GM18502 (cell line): ENCODE measurements around the gene ADAR.

Experiments
- ATAC-seq: cut with Tn5 transposase; IDR thresholded peaks from one replicate; pipeline ENCODE4 v1.9.1; 2021; ENCODE audit warnings: mild to moderate bottlenecking; ENCODE audit not compliant: unreplicated experiment, poor library complexity

Gene ADAR

DNA sequence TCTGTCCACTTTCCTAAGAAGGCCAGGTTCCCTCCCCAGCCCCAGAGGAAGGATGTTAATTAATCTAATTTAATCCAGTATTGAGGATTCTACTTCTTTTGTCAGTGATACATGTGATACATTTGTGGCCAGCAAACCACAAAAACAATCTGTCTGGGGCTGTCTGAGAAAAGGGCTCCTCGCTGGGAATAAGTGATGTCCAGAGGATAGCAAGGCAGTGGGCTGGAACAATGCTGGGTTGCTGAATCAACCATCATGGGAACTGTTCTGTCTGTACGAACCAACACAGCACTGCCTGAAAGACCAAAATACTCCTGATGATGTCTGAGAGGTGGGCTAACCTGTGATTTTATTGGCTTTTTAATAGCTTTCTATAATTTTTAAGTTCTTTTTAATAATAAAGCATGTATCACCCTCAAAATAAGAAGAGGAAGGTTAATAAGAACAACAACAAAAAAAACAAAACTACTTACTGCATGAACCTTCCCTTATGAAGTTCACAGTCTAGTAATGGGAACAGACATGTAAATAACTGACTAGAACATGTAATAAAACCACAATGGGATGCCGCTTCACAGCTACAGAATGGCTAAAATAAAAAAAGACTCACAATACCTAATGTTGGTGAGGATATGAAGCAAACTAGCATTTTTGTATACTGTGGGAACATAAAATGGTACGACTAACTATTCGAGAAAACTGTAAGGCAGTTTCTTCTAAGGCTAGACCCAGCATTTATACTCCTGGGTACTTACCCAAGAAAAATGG lies 11.4 kb upstream of the ADAR start:
- ATAC-seq: no peak

DNA sequence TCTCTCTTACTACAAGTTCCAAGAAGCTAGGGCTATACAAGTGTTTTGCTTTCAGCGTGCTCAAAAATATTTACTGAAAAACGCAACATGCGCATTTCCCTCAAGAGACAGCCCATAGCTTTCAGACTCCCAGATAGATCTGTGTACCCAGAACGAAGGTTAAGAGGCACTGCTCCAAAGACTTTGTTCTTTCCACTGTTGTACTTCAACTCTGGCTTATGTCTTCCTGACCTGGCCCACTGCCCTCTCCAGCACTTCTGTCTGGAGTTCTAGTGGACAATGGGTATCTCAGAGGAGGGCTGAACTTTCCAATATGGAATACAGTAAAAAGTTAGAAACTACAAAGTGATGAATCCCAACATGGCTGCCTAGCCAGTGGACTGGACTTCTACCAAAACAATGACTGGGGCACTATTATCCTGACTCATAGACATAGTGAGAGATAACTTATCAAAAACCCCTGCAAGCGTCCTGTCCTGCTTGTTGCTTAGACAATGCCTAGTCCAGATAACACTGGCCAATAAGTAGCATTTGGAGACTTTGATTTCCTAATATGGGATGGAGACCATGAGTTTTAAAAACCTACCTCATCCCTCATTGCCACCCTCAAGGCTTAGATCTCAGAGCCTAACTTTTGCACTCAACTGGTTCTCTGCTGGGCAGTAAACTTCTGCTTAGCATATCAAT lies 8.8 kb upstream of the ADAR start:
- ATAC-seq: no peak

- no peak for ATAC-seq
Measured at GRCh38 chr1:154615411-154615810, 7.4 kb upstream of the ADAR start.

GRCh38 chr1:154614901-154615300 lies 6.9 kb upstream of the ADAR start:
- ATAC-seq: no peak

DNA sequence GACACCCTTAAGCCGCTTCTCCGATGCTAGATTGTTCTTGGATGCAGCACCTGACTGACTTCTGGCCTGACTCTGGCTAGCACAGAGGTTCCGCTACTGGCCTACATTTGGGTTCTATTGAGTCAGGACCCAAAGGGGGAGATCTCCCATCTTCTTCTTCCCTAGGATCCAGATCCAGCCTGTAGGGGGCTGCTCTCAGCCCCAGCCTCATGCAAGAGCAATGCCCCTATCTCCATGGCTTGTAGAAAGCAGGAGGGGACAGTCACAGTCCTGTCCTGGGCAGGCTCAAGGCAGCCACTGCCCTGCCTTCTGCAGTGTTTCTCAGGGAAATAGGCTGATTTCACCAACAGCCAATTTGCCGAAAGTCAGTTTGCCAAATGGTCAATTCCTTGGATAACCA lies 6.3 kb upstream of the ADAR start:
- ATAC-seq: no peak

DNA sequence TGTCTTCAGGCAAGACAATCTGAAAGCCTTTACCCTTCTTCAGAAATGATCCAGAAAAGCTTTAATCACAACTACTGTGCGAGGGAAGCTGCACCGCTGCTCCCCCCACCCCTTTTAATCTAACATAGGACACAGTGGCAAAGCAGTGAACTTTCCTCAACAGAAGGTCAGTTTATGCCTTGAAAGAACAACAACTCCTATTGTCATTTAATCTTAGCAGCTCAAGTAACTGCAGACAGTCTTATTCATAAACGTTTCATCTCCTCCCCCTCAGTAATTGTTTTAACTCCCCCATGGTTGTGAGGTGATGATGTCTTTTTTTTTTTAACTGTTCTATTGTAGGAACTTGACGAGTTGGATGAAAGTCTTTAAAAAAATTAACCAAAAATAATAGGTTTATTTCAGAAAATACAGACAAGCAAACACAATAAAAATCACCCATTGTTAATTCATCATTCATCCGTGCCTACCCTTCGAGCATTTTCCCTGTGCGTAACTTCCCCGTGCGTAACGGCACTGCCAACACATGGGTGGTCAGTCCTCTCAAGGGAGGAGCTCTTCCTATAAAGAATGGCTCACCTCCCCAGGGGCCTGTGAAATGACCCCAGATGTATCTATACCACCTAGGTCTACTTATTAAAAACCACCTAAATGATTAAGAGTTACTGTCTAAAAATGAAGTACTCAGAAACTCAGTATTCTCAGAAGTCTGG lies 3.3 kb upstream of the ADAR start:
- ATAC-seq: no peak

- ATAC-seq: no peak
Measured at GRCh38 chr1:154609398-154610380, 1.7 kb upstream of the ADAR start.

DNA sequence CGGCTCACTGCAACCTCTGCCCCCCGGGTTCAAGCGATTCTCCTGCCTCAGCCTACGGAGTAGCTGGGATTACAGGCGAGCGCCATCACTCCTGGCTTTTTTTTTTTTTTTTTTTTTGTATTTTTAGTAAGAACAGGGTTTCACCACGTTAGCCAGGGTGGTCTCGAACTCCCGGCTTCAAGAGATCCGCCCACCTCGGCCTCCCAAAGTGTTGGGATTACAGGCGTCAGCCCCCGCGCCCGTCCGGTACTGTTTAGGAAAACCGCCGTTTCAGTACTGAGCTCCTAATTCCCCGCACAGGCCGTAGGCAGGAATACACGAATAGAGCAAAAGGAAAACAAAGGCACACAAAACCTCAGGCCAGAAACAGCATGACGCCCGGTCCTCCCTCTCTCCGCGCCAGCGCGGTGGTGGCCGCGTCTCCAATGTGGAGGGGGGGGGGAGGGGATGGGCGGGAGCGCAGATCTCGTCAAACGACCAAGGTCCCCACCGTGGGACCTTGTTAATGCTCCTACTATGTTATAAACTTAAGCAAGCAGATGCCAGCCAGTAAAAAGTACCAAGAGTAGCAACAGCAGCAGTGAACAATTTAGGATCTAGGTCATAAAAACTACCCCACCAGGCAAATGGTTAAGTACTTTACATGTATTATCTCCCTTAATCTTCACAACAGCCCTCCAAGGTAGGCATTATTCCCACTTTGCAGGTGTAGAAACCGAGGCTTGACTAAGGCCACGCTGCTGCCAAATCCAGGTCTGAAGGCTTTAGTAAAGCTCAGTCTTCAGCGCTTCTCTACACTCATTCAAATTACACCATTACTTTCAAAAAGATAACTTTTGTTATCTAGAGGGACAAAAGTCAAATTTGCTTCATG lies 648 bp upstream of the ADAR start:
- ATAC-seq: peak; percentile 4

- peak; percentile 7 for ATAC-seq
Measured at GRCh38 chr1:154607106-154607608, 829 bp downstream of the ADAR start.

GRCh38 chr1:154605534-154605933 lies 2.5 kb downstream of the ADAR start:
- no peak for ATAC-seq

- no peak for ATAC-seq
Measured at GRCh38 chr1:154603317-154603716, 4.7 kb downstream of the ADAR start.

GRCh38 chr1:154599658-154600057 lies 8.3 kb downstream of the ADAR start:
- no peak for ATAC-seq

GRCh38 chr1:154598871-154599635 lies 8.9 kb downstream of the ADAR start:
- ATAC-seq: no peak

GRCh38 chr1:154595621-154596020 lies 12.4 kb downstream of the ADAR start:
- no peak for ATAC-seq

GRCh38 chr1:154594811-154595210 lies 13.2 kb downstream of the ADAR start:
- no peak for ATAC-seq

GRCh38 chr1:154593390-154593789 lies 14.6 kb downstream of the ADAR start:
- no peak for ATAC-seq

DNA sequence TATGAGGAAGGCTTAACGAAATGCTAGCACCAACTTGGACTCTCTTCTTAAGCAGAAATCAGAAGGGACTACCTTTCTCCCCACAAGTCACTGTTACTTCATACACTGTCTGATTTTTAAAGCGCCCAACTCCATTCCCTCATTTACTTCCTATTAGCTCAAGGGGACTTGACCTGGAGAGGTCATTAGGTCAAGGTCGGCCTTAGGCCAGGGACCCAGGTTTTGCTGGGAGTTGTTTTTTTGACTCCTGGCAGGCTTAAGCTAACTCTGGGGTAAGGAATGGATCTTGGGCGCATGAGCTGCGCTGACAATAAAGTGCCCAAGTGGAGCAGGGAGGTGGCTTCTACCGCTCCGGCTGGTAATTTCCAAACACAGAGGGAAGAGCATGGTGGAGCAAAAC lies 16.8 kb downstream of the ADAR start:
- no peak for ATAC-seq

DNA sequence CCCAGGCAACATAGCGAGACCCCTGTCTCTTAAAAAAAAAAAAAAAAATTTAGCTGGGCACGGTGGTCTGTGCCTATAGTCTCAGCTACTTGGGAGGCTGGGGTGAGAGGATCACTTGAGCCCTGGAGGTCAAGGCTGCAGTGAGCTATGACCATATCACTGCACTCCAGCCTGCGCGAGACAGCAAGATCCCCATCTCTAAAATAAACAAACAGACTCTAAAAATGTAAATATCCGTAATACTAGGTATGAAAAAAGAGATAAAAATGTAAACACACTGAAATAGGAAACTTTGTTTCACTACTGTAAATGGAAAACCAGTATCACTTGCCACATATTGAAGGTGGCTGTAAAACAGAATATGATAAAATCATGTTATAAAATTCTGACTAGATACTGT lies 17.2 kb downstream of the ADAR start:
- no peak for ATAC-seq
